Psoas muscle (tissue), 8 donors: ENCODE results near the gene ROR2. TPM values are rescaled to one million over a fixed set of nuclear protein-coding genes. Genes with fewer than 3 reads are reported as not detected.

Experiments used
- ATAC-seq, 4 donors: fragments of 200-7000 bp; cut with Tn5 transposase; one replicate each; pipeline ENCODE4 v1.9.1; 2020; ENCODE audit warnings: moderate library complexity in 3 of 4, mild to moderate bottlenecking in 2 of 4
- DNase-seq, 2 donors: peaks; one replicate each; pipeline ENCODE4 v3.0.0-alpha.2; 2020
- H3K27ac ChIP-seq: fragments of 200-600 bp; one replicate; pipeline ENCODE4 v1.8.0; 2022
- H3K27me3 ChIP-seq, 3 donors: fragments of 200-600 bp in 1 of 3; one replicate each; pipeline versions ENCODE4 v1.6.1 to v1.8.0; 2013 to 2022; ENCODE audit warnings: low read length in 2 of 3, mild to moderate bottlenecking in 2 of 3, moderate library complexity in 1 of 3; ENCODE audit not compliant: insufficient read depth in 3 of 3
- H3K36me3 ChIP-seq, 2 donors: fragments of 200-600 bp in 1 of 2; one replicate each; pipeline versions ENCODE4 v1.6.1 to v1.8.0; 2013 to 2022; ENCODE audit warnings: low read depth in 1 of 2, mild to moderate bottlenecking in 1 of 2, moderate library complexity in 1 of 2; ENCODE audit not compliant: insufficient read depth in 1 of 2
- H3K4me1 ChIP-seq: fragments of 200-600 bp; one replicate; pipeline ENCODE4 v1.8.0; 2022
- H3K4me3 ChIP-seq: fragments of 200-600 bp; one replicate; pipeline ENCODE4 v1.8.0; 2022; ENCODE audit warnings: mild to moderate bottlenecking
- H3K9me3 ChIP-seq: fragments of 200-600 bp; one replicate; pipeline ENCODE4 v1.8.0; 2022
- WGBS, 3 donors: extraction: QIAGEN DNeasy Blood & Tissue Kit; methylation state at CpG; one replicate each; pipeline versions ENCODE4 v1.1.6 to v1.1.7; 2013; 5-methylcytosine and 5-hydroxymethylcytosine counted together
- intact Hi-C, 2 donors: fragments of 100-400 bp; cut with DNase I; formaldehyde crosslinking; loops; one replicate each; pipeline versions ENCODE4 v1.11.0 to v1.14.2; 2022
- long read RNA-seq, 2 donors: library from polyadenylated mRNA; unstranded; transcript quantifications; one replicate each; pipeline ENCODE4 v2.0.0, GENCODE V29; 2021
- polyA plus RNA-seq, 3 donors: library from polyadenylated mRNA; stranded (reverse); fragments of 200-250 nt; gene quantifications; one replicate each; pipeline ENCODE4 v1.2.3, GENCODE V29; 2013
- total RNA-seq, 4 donors: library from RNA; stranded (reverse); fragmentation: NEBNext Ultra II Directional in 2 of 4; extraction: Animal tissue kit (Norgen Biotek cat#: 25700) in 2 of 4; gene quantifications; one replicate each; pipeline versions ENCODE4 v1.2.1 to v1.2.4, GENCODE V29; 2021 to 2023
- TF ChIP-seq, protein P1 (sequence below): fragments of 200-600 bp; IDR thresholded peaks from one replicate; pipeline ENCODE4 v1.8.0; 2022; ENCODE audit warnings: antibody characterized with exemption
- donor health status: healthy with polysubstance abuse.
- donor health status: DM: no; HTN: no; CAD: no; lungs with moderate emphysema.
- donor health status: Bipolar disorder and iron deficiency.
- donor health status: healthy.
- donor health status: DM: yes; HTN: yes; CAD: no.
- donor health status: DM: no; HTN: no; CAD: no.
- donor health status: DM: no; HTN: no; CAD: no.
- donor health status: DM: yes; HTN: yes; CAD: no.

The ROR2 gene
- total RNA-seq: under 1 TPM; 0.11 to 0.52 (median 0.22) TPM
- polyA plus RNA-seq: under 1 TPM; 0.05 to 0.18 (median 0.09) TPM
- long read RNA-seq, donor 1: 0 reads
- long read RNA-seq, donor 2: 0 reads

GRCh38 chr9:91949946-91950664 lies at the start of gene ROR2:
ROR2 (minus strand) TSS chr9:91950228.
- Histone ChIP-seq H3K27ac (no peak within 1 kb of the TSS), H3K27me3 (peaks cover 0 to 79% (median 25%) of the 10 kb centered on the region in 3 donors), H3K4me1 (no peaks in the 10 kb centered on the region), H3K9me3 (peaks cover 5% of the 10 kb centered on the region), H3K36me3 (no peaks in the 10 kb centered on the region), H3K4me3 (peak within 1 kb of the TSS; percentile 45)
- ATAC-seq (peak; percentile 42 to 82 (median 72)), DNase-seq (peak; percentile 61 to 67)
- TF ChIP-seq, protein P1, sequence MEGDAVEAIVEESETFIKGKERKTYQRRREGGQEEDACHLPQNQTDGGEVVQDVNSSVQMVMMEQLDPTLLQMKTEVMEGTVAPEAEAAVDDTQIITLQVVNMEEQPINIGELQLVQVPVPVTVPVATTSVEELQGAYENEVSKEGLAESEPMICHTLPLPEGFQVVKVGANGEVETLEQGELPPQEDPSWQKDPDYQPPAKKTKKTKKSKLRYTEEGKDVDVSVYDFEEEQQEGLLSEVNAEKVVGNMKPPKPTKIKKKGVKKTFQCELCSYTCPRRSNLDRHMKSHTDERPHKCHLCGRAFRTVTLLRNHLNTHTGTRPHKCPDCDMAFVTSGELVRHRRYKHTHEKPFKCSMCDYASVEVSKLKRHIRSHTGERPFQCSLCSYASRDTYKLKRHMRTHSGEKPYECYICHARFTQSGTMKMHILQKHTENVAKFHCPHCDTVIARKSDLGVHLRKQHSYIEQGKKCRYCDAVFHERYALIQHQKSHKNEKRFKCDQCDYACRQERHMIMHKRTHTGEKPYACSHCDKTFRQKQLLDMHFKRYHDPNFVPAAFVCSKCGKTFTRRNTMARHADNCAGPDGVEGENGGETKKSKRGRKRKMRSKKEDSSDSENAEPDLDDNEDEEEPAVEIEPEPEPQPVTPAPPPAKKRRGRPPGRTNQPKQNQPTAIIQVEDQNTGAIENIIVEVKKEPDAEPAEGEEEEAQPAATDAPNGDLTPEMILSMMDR: peak; percentile 32
- intact Hi-C loops: loop anchor here (10.0 kb wide), 1 partner anchor 175 kb away; no protein-coding TSS in a partner anchor
- WGBS, 3 donors: 0 to 1% (median 1%) methylated on average over 42 to 81 of the region's 81 CpGs

DNA sequence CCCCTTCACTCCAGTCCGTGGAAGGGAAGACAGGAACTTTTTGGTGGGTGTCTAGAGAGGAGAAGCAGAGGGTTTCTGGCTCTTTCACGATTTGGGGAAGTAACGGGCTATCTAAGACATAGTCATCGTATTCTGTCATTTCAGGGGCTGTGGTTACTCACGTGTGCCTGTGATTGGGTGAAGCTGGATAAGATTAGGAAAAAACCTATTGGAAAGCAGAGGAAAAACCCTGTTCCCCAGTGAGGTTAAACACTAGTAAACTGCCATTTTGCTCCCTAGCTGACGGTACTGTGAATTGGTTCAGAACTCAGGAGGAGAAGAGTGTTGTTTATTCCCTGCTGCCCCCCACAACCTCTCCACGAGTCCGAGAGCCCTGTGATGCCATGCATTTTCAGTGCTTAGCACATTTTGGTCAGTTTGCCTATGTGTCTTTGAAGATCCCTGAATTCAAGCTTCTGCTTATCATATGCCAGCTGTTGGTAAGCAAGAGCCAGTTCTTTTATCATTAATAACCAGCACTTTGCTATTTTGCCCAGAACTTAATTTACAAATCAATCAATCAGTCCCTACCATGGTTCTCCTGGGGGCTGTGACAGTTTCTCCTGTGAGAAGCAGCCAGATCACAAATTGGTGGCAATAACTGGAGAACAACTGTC lies 45.1 kb upstream of the ROR2 start:
- TF ChIP-seq, protein P1: no peak
- DNase-seq (no peak), ATAC-seq (no peak)

DNA sequence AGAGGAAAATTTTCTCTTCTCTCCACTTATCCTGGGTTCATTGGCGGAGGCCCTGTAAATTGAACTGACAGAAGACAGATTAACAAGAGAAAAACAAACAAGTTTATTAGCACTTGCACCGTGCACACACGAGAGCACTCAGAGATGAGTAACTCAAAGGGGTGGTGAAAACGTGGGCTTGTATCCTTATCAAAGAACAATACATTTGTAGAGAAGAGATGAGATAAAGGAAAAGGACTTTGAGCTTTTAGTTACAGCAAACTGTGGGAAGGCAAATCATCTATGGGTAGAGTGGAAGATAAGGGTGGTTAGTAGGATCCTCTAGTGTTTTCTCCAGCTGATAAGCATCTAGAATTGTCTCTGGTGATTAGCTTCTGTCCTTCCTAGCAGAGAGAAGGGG lies 44.4 kb upstream of the ROR2 start:
- WGBS, 3 donors: 25 to 33% (median 32%) methylated on average over 4 of the region's 4 CpGs
- no peak for DNase-seq

More for the DNA sequence above, 45.1 kb upstream of the ROR2 start:
- Histone ChIP-seq H3K9me3 (no peaks in the 10 kb centered on the region), H3K4me1 (no peaks in the 10 kb centered on the region), H3K36me3 (no peaks in the 10 kb centered on the region), H3K27me3 (peaks cover 2 to 7% (median 6%) of the 10 kb centered on the region in 3 donors), H3K4me3 (no peak overlapping the region), H3K27ac (no peak overlapping the region)
- WGBS, 3 donors: 41 to 55% (median 46%) methylated on average over 8 of the region's 8 CpGs
- intact Hi-C loops: no loop called here

GRCh38 chr9:91992461-91993041 lies 42.5 kb upstream of the ROR2 start:
- TF ChIP-seq, protein P1: no peak
- Histone ChIP-seq H3K36me3 (no peaks in the 10 kb centered on the region), H3K27ac (no peak overlapping the region), H3K4me3 (no peak overlapping the region), H3K27me3 (peaks cover 0 to 7% (median 2%) of the 10 kb centered on the region in 3 donors), H3K9me3 (no peaks in the 10 kb centered on the region), H3K4me1 (no peaks in the 10 kb centered on the region)
- WGBS, 3 donors: 60 to 62% (median 61%) methylated on average over 12 of the region's 12 CpGs
- DNase-seq (no peak), ATAC-seq (no peak)
- intact Hi-C loops: no loop called here

More for the DNA sequence above, 44.4 kb upstream of the ROR2 start:
- peaks cover 2 to 7% (median 6%) of the 10 kb centered on the region in 3 donors for H3K27me3 ChIP-seq
- H3K36me3 ChIP-seq: no peaks in the 10 kb centered on the region
- TF ChIP-seq, protein P1: no peak
- intact Hi-C loops: no loop called here
- H3K9me3 ChIP-seq: no peaks in the 10 kb centered on the region
- H3K4me3 ChIP-seq: no peak overlapping the region
- no peaks in the 10 kb centered on the region for H3K4me1 ChIP-seq
- ATAC-seq: no peak
- H3K27ac ChIP-seq: no peak overlapping the region
